Peyer's patch (tissue), 4 donors: ENCODE data around the gene SAMHD1. TPM values are rescaled to one million over a fixed set of nuclear protein-coding genes. Genes with fewer than 3 reads are reported as not detected.

Source experiments
- DNase-seq, 3 donors: peaks; one replicate each; pipeline ENCODE4 v3.0.0-alpha.2; 2017 to 2019
- H3K27ac ChIP-seq, 4 donors: fragments of 200-600 bp; sonication (generic); one replicate each; pipeline ENCODE4 v1.5.1; 2016 to 2019
- H3K27me3 ChIP-seq, 2 donors: fragments of 200-600 bp; sonication (generic); one replicate each; pipeline ENCODE4 v1.5.1; 2019
- H3K36me3 ChIP-seq, 3 donors: fragments of 200-600 bp; sonication (generic); one replicate each; pipeline ENCODE4 v1.5.1; 2016 to 2019
- H3K4me1 ChIP-seq, 4 donors: fragments of 200-600 bp; sonication (generic); one replicate each; pipeline ENCODE4 v1.5.1; 2016 to 2019
- H3K4me3 ChIP-seq, 4 donors: fragments of 200-600 bp; sonication (generic); 1 replicate in 3 of 4; 2 replicates in 1 of 4; pipeline ENCODE4 v1.5.1; 2016 to 2019; ENCODE audit warnings: mild to moderate bottlenecking in 1 of 4
- H3K9me3 ChIP-seq, 4 donors: fragments of 200-600 bp; sonication (generic); one replicate each; pipeline ENCODE4 v1.5.1; 2016 to 2019; ENCODE audit warnings: mild to moderate bottlenecking in 1 of 4
- POLR2A ChIP-seq, 2 donors: fragments of 450-650 bp; IDR thresholded peaks; one replicate each; pipeline ENCODE4 v1.5.1; 2017; ENCODE audit warnings: antibody characterized with exemption in 2 of 2, mild to moderate bottlenecking in 2 of 2, moderate library complexity in 2 of 2
- total RNA-seq, 4 donors: library from RNA; depleted of rRNA; stranded (reverse); fragments of >200 nt; gene quantifications; one replicate each; pipeline ENCODE4 v1.1.0, GENCODE V29; 2016
- TF ChIP-seq, protein P1 (sequence below), 6 experiments: fragments of 450-650 bp in 4 of 6; fragments of 200-600 bp in 2 of 6; sonication (generic) in 1 of 6; IDR thresholded peaks; one replicate each; pipeline ENCODE4 v1.5.1; 2017 to 2019; ENCODE audit warnings: antibody characterized with exemption in 6 of 6, mild to moderate bottlenecking in 3 of 6, moderate library complexity in 1 of 6

The SAMHD1 gene
- total RNA-seq, 4 donors from 2014 or later: 26.4 to 195 (median 77.5) TPM

DNA sequence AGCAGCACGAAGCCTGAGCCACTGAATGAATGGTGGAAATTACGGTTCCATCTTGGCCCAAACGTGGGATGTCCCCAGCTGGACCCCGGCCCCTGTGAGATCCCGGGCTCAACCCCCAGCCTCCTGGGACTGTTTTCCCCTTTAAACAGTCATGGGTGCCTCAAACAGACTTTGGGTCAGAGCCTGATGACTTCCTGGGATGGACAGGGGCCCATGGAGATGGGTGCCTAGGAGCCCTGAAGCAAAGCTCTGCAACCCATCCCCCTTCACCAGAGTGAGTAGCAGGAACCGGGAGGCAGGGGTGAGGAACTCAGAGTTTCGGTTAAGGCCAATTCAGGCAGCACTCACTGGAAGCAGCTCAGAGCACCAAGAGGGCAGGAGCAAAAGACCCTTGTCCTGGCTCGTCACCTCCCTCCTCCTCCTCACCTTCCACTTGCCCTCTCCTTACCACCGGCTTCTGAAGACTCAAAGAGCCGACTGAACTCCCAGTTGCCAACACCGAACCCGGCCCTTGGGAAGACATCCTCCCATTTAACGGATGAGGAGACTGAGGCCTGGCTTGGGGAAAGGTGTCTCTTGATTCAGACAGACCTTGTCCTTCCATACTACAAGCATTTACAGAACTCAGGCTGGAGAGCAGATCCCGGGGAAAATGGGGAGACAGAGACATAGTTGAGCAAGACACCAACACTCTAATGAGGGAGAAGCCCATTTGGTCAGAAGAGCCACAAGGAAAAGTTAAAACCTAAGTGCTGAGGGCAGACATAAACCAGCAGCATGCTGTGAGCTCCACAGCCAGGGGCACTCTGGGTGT is 90.5 kb downstream of the SAMHD1 start:
- H3K27ac ChIP-seq: peak overlapping the region in 3 of 4 donors; percentile 85 to 90 (median 86)
- no peak for TF ChIP-seq POLR2A (IDR thresholded peaks at IDR 0.05)
- TF ChIP-seq, protein P1, sequence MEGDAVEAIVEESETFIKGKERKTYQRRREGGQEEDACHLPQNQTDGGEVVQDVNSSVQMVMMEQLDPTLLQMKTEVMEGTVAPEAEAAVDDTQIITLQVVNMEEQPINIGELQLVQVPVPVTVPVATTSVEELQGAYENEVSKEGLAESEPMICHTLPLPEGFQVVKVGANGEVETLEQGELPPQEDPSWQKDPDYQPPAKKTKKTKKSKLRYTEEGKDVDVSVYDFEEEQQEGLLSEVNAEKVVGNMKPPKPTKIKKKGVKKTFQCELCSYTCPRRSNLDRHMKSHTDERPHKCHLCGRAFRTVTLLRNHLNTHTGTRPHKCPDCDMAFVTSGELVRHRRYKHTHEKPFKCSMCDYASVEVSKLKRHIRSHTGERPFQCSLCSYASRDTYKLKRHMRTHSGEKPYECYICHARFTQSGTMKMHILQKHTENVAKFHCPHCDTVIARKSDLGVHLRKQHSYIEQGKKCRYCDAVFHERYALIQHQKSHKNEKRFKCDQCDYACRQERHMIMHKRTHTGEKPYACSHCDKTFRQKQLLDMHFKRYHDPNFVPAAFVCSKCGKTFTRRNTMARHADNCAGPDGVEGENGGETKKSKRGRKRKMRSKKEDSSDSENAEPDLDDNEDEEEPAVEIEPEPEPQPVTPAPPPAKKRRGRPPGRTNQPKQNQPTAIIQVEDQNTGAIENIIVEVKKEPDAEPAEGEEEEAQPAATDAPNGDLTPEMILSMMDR (IDR thresholded peaks at IDR 0.05): no peak
- no peaks in the 10 kb centered on the region for H3K9me3 ChIP-seq
- peak overlapping the region in 2 of 4 donors; percentile 65 to 78 for H3K4me3 ChIP-seq
- peaks cover 5 to 68% (median 11%) of the 10 kb centered on the region in 4 donors for H3K4me1 ChIP-seq
- H3K27me3 ChIP-seq: no peaks in the 10 kb centered on the region
- DNase-seq: no peak
- H3K36me3 ChIP-seq: no peaks in the 10 kb centered on the region

DNA sequence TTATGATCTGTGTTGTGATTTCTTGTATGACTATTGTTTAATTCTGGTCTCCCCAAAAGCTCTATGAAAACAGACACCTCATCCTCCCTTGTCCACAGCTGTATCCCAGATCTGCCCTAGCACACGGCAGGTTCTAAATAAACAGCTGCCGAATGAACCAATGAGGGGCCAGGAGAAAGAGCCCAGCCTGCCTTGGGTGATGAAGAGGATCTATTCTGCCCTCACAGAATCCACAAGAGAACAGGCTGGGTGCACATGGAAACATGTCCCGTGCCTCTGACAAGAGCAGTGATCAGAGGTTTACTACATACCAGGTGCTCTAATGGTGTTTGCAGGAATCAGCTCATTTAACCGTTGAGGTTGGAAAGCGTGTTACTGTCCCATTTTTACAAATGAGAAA is 91.2 kb downstream of the SAMHD1 start:
- Histone ChIP-seq H3K27me3 (no peaks in the 10 kb centered on the region), H3K4me3 (no peak overlapping the region), H3K27ac (peak overlapping the region in 3 of 4 donors; percentile 10 to 90 (median 30)), H3K9me3 (no peaks in the 10 kb centered on the region), H3K36me3 (no peaks in the 10 kb centered on the region), H3K4me1 (peaks cover 5 to 75% (median 11%) of the 10 kb centered on the region in 4 donors)
- TF ChIP-seq POLR2A (IDR thresholded peaks at IDR 0.05): no peak
- TF ChIP-seq, protein P1 (IDR thresholded peaks at IDR 0.05): no peak
- no peak for DNase-seq

DNA sequence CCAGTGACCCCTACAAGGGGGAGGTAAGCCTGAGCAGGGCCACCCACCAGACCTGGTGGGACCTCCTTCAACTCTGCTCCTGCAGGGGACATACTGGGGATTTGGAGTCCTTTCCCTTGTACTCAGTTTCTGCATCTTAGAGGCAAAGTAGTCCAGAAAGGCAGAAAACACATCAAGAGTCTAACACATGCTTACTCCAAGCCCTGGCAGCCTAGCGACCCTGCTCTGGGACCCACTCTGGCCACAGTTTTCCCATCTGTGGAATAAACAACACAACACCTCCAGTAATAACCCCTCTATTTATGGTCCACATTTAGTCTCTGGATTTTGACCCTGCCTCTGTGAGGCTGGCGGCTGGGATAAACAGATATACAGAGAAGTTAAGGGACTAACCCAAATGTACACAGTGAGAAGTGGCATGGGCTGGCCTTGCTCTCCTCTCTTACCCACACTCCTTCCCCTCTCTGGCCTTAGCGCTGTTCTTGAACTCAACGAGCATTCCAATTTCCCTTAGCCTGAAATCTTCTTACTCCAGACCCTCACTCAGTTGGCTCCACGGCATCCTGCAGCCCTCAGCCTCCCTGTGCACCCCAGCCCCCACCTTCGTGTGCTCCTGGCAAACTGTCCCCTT is 91.7 kb downstream of the SAMHD1 start:
- no peak for TF ChIP-seq POLR2A (IDR thresholded peaks at IDR 0.05)
- TF ChIP-seq, protein P1 (IDR thresholded peaks at IDR 0.05): no peak
- DNase-seq: no peak
- Histone ChIP-seq H3K36me3 (no peaks in the 10 kb centered on the region), H3K4me3 (no peak overlapping the region), H3K27ac (peak overlapping the region in 3 of 4 donors; percentile 10 to 90 (median 30)), H3K4me1 (peaks cover 5 to 78% (median 11%) of the 10 kb centered on the region in 4 donors), H3K9me3 (no peaks in the 10 kb centered on the region), H3K27me3 (no peaks in the 10 kb centered on the region)

DNA sequence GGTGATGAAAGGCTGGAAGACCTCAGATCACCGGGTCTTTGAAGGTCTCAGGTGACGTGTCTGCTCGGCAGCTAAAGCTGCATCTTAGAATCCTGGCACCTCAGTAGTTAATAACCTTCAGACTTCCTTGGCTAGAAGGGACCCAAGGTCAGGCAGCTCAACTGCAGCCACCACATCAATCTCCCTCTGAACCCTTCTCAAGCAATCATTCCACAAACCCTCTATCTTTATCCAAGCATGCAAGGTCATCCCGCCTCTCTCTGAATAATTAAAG is 92.3 kb downstream of the SAMHD1 start:
- Histone ChIP-seq H3K36me3 (no peaks in the 10 kb centered on the region), H3K4me3 (no peak overlapping the region), H3K4me1 (peaks cover 5 to 78% (median 11%) of the 10 kb centered on the region in 4 donors), H3K27ac (peak overlapping the region in 1 of 4 donors; percentile 30), H3K27me3 (no peaks in the 10 kb centered on the region), H3K9me3 (no peaks in the 10 kb centered on the region)
- TF ChIP-seq POLR2A (IDR thresholded peaks at IDR 0.05): no peak
- TF ChIP-seq, protein P1 (IDR thresholded peaks at IDR 0.05): no peak
- DNase-seq: no peak

DNA sequence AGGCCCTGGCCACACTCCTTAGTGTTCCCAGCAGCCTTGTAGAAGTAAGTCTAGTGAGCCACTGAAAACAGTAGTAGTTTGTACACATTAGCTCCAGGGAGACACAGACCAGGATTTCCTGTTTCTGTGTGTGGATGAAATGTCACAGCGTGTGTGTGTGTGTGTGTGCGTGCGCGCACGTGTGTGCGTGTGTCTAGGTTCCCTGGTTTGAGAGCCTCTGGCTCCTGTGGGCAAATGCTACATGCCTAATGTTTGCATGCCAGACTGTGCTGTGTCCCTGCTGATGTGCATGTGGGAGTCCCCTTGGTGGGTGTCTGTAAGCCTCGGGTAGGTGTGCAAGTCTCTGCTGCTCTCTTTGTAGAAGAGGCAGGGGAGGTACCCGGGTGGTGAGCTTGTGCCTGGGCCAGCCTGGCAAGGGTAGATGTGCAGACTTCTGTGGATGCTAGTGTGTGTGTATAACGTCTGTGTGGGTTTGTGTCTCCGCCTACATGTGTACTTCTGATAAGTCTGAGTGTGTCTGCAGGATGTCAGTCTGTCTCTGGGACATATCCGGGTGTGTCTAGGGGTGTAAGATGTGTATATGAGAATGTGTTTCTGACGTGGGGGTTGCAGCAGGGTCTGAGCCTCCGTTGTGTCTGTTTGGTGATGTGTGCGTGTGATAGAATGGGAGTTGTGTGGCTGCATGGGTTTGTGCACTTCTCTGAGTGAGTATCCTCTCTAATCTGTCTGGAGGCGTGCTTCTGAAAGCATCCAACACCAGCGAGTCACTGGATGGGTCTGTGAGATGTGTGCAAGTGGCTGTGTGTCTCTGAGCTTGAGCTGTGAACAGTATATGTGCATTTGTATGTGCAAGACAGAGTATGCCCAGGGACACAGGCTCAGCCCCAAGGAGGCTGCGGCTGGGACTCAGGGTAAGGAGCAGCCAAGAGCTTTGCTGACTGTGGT is 94.5 kb downstream of the SAMHD1 start:
- Histone ChIP-seq H3K9me3 (no peaks in the 10 kb centered on the region), H3K36me3 (no peaks in the 10 kb centered on the region), H3K27me3 (no peaks in the 10 kb centered on the region), H3K27ac (peak overlapping the region in 3 of 4 donors; percentile 17 to 57 (median 45)), H3K4me3 (no peak overlapping the region), H3K4me1 (peaks cover 3 to 85% (median 9%) of the 10 kb centered on the region in 4 donors)
- TF ChIP-seq, protein P1 (IDR thresholded peaks at IDR 0.05): no peak
- DNase-seq: no peak
